Gastrocnemius medialis (tissue), 4 donors: Measurements from ENCODE around the gene CCDC88A.
"Not testable (repeated sequence)": the region's sequence is repeated elsewhere in the genome, so short reads cannot be mapped to it uniquely, and the experiment has no call there.

Source experiments
- CTCF ChIP-seq, 5 experiments: fragments of 450-650 bp in 3 of 5; fragments of 200-600 bp in 2 of 5; sonication (generic) in 2 of 5; IDR thresholded peaks in 4 of 5; conservative IDR thresholded peaks in 1 of 5; 1 replicate in 4 of 5; 2 replicates in 1 of 5; pipeline ENCODE4 v1.5.1; 2016 to 2019; ENCODE audit warnings: antibody characterized with exemption in 5 of 5, mild to moderate bottlenecking in 3 of 5, moderate library complexity in 3 of 5
- POLR2A ChIP-seq, 2 donors: fragments of 450-650 bp; IDR thresholded peaks; one replicate each; pipeline ENCODE4 v1.6.1; 2017; ENCODE audit warnings: antibody characterized with exemption in 2 of 2, mild to moderate bottlenecking in 2 of 2, moderate library complexity in 2 of 2

GRCh38 chr2:55280851-55281546 lies 138.7 kb downstream of the CCDC88A start:
- TF ChIP-seq POLR2A (IDR thresholded peaks at IDR 0.05); CTCF (IDR thresholded peaks at IDR 0.05 in 4 of 5, conservative IDR thresholded peaks at IDR 0.05 in 1 of 5): not testable (repeated sequence)
